Measurements from ENCODE around the gene PRSS56. TPM values are rescaled to one million over a fixed set of nuclear protein-coding genes. Genes with fewer than 3 reads are reported as not detected.

The PRSS56 gene
- total RNA-seq, 1 donor from 2014 or later: not detected

- no peak for DNase-seq (ENCODE audit: low read depth, low spot score)
Measured at GRCh38 chr2:232573042-232573441, 52.9 kb downstream of the PRSS56 start.

GRCh38 chr2:232573771-232574435, 53.7 kb downstream of the PRSS56 start:
- DNase-seq (ENCODE audit: low read depth, low spot score): no peak

GRCh38 chr2:232574674-232575403, 54.7 kb downstream of the PRSS56 start:
- no peak for DNase-seq (ENCODE audit: low read depth, low spot score)

Other genes starting within 250 kb of the PRSS56 start
- gene ALPP, start 141.6 kb upstream of the PRSS56 start, total RNA-seq: not detected in 2 replicates
- not detected in 2 replicates for gene ALPG, start 113.5 kb upstream of the PRSS56 start, total RNA-seq
- gene ALPI, start 64.2 kb upstream of the PRSS56 start, total RNA-seq: not detected in 2 replicates
- gene ECEL1, start 32.6 kb upstream of the PRSS56 start, total RNA-seq: not detected in 2 replicates
- not detected in 2 replicates for gene CHRND, start 5.8 kb downstream of the PRSS56 start, total RNA-seq
- not detected in 2 replicates for gene CHRNG, start 19.3 kb downstream of the PRSS56 start, total RNA-seq
- 1.8 and 2.5 TPM in 2 replicates for gene TIGD1, start 30.2 kb downstream of the PRSS56 start, total RNA-seq
- 122 and 124 TPM in 2 replicates for gene EIF4E2, start 30.3 kb downstream of the PRSS56 start, total RNA-seq
- gene EFHD1, start 113.2 kb downstream of the PRSS56 start, total RNA-seq: not detected in 2 replicates
- gene GIGYF2, start 176.9 kb downstream of the PRSS56 start, total RNA-seq: 53.0 and 65.4 TPM in 2 replicates